Left kidney (tissue), 2 donors: ENCODE results near the gene RSPO1. TPM values are rescaled to one million over a fixed set of nuclear protein-coding genes. Genes with fewer than 3 reads are reported as not detected.

Source experiments
- DNase-seq: peaks from one replicate; pipeline ENCODE4 v3.0.0-alpha.2; 2013
- polyA plus RNA-seq: library from polyadenylated mRNA; unstranded; fragments of 120-200 nt; gene quantifications from one replicate; pipeline ENCODE4 v1.2.1, GENCODE V29; 2013; ENCODE audit not compliant: insufficient read length

The RSPO1 gene
- polyA plus RNA-seq, 1 donor = 5.9 TPM

- no peak for DNase-seq
Observed at GRCh38 chr1:37657620-37658412, 23.1 kb upstream of the RSPO1 start.

- no peak for DNase-seq
Observed at GRCh38 chr1:37656881-37657280, 22.2 kb upstream of the RSPO1 start.

GRCh38 chr1:37656026-37656425 lies 21.3 kb upstream of the RSPO1 start:
- DNase-seq = no peak

GRCh38 chr1:37655274-37655673 lies 20.6 kb upstream of the RSPO1 start:
- no peak for DNase-seq

- no peak for DNase-seq
Observed at GRCh38 chr1:37653906-37654305, 19.2 kb upstream of the RSPO1 start.

GRCh38 chr1:37652976-37653375 lies 18.3 kb upstream of the RSPO1 start:
- DNase-seq = no peak

- DNase-seq = no peak
Observed at GRCh38 chr1:37651803-37652202, 17.1 kb upstream of the RSPO1 start.

GRCh38 chr1:37650721-37651120 lies 16.0 kb upstream of the RSPO1 start:
- DNase-seq = no peak

GRCh38 chr1:37650173-37650572 lies 15.5 kb upstream of the RSPO1 start:
- DNase-seq = no peak

- DNase-seq = no peak
Observed at GRCh38 chr1:37647281-37647680, 12.6 kb upstream of the RSPO1 start.

- DNase-seq = no peak
Observed at GRCh38 chr1:37641059-37641458, 6.4 kb upstream of the RSPO1 start.

GRCh38 chr1:37636435-37636834 lies 1.7 kb upstream of the RSPO1 start:
- DNase-seq = no peak

- DNase-seq = no peak
Observed at GRCh38 chr1:37634992-37635902, 555 bp upstream of the RSPO1 start.

GRCh38 chr1:37633938-37634243 lies 801 bp downstream of the RSPO1 start:
- DNase-seq = no peak

GRCh38 chr1:37633040-37633937 lies 1.4 kb downstream of the RSPO1 start:
- DNase-seq = no peak

- no peak for DNase-seq
Observed at GRCh38 chr1:37631036-37631435, 3.7 kb downstream of the RSPO1 start.

- no peak for DNase-seq
Observed at GRCh38 chr1:37630426-37631028, 4.2 kb downstream of the RSPO1 start.

- DNase-seq = no peak
Observed at GRCh38 chr1:37629726-37630425, 4.8 kb downstream of the RSPO1 start.

- no peak for DNase-seq
Observed at GRCh38 chr1:37629008-37629407, 5.7 kb downstream of the RSPO1 start.

- DNase-seq = no peak
Observed at GRCh38 chr1:37628026-37628556, 6.6 kb downstream of the RSPO1 start.

- no peak for DNase-seq
Observed at GRCh38 chr1:37622131-37622530, 12.6 kb downstream of the RSPO1 start.
